SK-N-MC (cell line): ENCODE data around the gene TMIE.

Experiments
- EZH2 ChIP-seq: fragments of 200-600 bp; sonication (generic); IDR thresholded peaks from one replicate; pipeline ENCODE4 v1.6.1; 2017; ENCODE audit warnings: antibody characterized with exemption
- POLR2AphosphoS5 ChIP-seq: IDR thresholded peaks from 2 replicates; pipeline ENCODE4 v1.6.1; 2012; ENCODE audit warnings: mild to moderate bottlenecking, low read depth, low read length, borderline replicate concordance

GRCh38 chr3:46685446-46685845, 15.7 kb upstream of the TMIE start:
- no peak for TF ChIP-seq POLR2AphosphoS5
- TF ChIP-seq EZH2: no peak
